ENCODE data around the gene CORO2B. TPM values are rescaled to one million over a fixed set of nuclear protein-coding genes. Genes with fewer than 3 reads are reported as not detected.

CORO2B gene
- polyA plus RNA-seq, 1 of the 3 experiments (the other 2 are of a cell fraction): 3.6 TPM

GRCh38 chr15:68774120-68774519 lies 195.3 kb downstream of the CORO2B start:
- Histone ChIP-seq H3K36me3 (replicated peaks in 1 of 2; ENCODE audit: control insufficient read depth in 1 of 2, insufficient read depth in 2 of 2, low read length in 1 of 2) (peaks cover 16 to 20% of the 10 kb centered on the region in 2 experiments), H3K9me2 (no peaks in the 10 kb centered on the region), H3K9me3 (no peaks in the 10 kb centered on the region), H3K79me2 (ENCODE audit: insufficient read depth) (no peaks in the 10 kb centered on the region), H3K27me3 (ENCODE audit: insufficient read depth) (no peaks in the 10 kb centered on the region), H3K27ac (ENCODE audit: low read depth in 2 of 2, low read length in 1 of 2) (no peak overlapping the region), H3F3A (replicated peaks; ENCODE audit: insufficient read depth) (peaks cover 10% of the 10 kb centered on the region), H3K9ac (no peak overlapping the region), H3K4me2 (no peak overlapping the region), H4K20me1 (ENCODE audit: insufficient read depth) (no peaks in the 10 kb centered on the region), H3K4me1 (ENCODE audit: control insufficient read depth in 1 of 2, insufficient read depth in 2 of 2, low read depth in 1 of 2, low read length in 1 of 2) (peaks cover 0 to 3% of the 10 kb centered on the region in 2 experiments; a peak in 1 of 4 replicates), H2AFZ (ENCODE audit: low read depth) (no peak overlapping the region), H3K4me3 (ENCODE audit: low read depth in 2 of 2, low read length in 1 of 2) (no peak overlapping the region)
- ChIA-PET POLR2A (no interaction called here), CTCF (no interaction called here)
- 89% methylated on average over 4 of the region's 4 CpGs for WGBS (ENCODE audit: low lambda C conversion rate)
- no peak for TF ChIP-seq TCF12 (IDR thresholded peaks at IDR 0.05)
- TF ChIP-seq FOXM1 (IDR thresholded peaks at IDR 0.05; ENCODE audit: low read depth): no peak
- TF ChIP-seq RCOR1 (IDR thresholded peaks at IDR 0.05; ENCODE audit: low read length): no peak
- TF ChIP-seq FOXJ3 (CRISPR knock-in tag; IDR thresholded peaks at IDR 0.05): no peak
- no peak for TF ChIP-seq NFIC (IDR thresholded peaks at IDR 0.05; ENCODE audit: borderline replicate concordance)
- TF ChIP-seq ZBTB33 (IDR thresholded peaks at IDR 0.05; ENCODE audit: borderline replicate concordance, low read depth): no peak
- no peak for TF ChIP-seq CHD2 (IDR thresholded peaks at IDR 0.05; ENCODE audit: low read length, partially characterized antibody)
- no peak for TF ChIP-seq SMC3 (IDR thresholded peaks at IDR 0.05; ENCODE audit: low read depth, low read length)
- TF ChIP-seq USF1 (IDR thresholded peaks at IDR 0.05; ENCODE audit: borderline replicate concordance, low read depth): no peak
- TF ChIP-seq MEF2A (IDR thresholded peaks at IDR 0.05; ENCODE audit: borderline replicate concordance, low read depth): no peak
- no peak for TF ChIP-seq RAD21 (IDR thresholded peaks at IDR 0.05; ENCODE audit: low read length)
- no peak for TF ChIP-seq TEAD4 (IDR thresholded peaks at IDR 0.05; ENCODE audit: borderline replicate concordance, insufficient read depth)
- no peak for TF ChIP-seq EZH2phosphoT487 (IDR thresholded peaks at IDR 0.05; ENCODE audit: borderline replicate concordance, low read depth)
- TF ChIP-seq RFX5 (IDR thresholded peaks at IDR 0.05; ENCODE audit: low read length): no peak
- no peak for TF ChIP-seq SIN3A (IDR thresholded peaks at IDR 0.05; ENCODE audit: borderline replicate concordance, low read depth, low read length)
- no peak for TF ChIP-seq ELF1 (IDR thresholded peaks at IDR 0.05)
- no peak for TF ChIP-seq CTCF (IDR thresholded peaks at IDR 0.05)
- TF ChIP-seq GATA2 (CRISPR knock-in tag; IDR thresholded peaks at IDR 0.05): no peak
- TF ChIP-seq FOSL2 (IDR thresholded peaks at IDR 0.05; ENCODE audit: borderline replicate concordance, low read depth): no peak
- no peak for DNase-seq
